ENCODE data around the gene RFK.

RFK gene

DNA sequence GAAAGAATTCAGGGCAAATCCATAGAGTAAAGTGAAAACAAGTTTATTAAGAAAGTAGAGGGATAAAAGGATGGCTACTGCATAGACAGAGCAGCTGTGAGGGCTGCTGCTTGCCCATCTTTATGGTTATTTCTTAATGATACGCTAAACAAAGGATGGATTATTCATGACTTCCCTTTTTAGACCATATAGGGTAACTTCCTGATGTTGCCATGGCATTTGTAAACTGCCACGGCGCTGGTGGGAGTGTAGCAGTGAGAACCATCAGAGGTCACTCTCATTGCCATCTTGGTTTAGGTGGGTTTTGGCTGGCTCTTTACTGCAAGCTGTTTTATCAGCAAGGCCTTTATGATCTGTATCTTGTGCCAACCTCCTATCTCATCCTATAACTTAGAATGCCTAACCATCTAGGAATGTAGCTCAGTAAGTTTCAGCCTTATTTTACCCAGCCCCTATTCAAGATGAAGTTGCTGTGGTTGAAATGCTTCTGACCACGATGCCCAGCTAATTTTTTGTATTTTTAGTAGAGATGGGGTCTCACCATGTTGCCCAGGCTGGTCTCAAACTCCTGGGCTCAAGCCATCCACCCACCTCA is 42.1 kb downstream of the RFK start:
- no peak for DNase-seq (ENCODE audit: extremely low read depth, low read depth)
- H3K4me3 ChIP-seq (replicated peaks; ENCODE audit: low read depth, low read length) = no peak overlapping the region
- TF ChIP-seq CTCF (IDR thresholded peaks at IDR 0.05; ENCODE audit: low read depth, low read length, missing control alignments) = no peak

GRCh38 chr9:76351006-76351405 is 43.2 kb downstream of the RFK start:
- no peak overlapping the region for H3K4me3 ChIP-seq (replicated peaks; ENCODE audit: low read depth, low read length)
- no peak for TF ChIP-seq CTCF (IDR thresholded peaks at IDR 0.05; ENCODE audit: low read depth, low read length, missing control alignments)
- no peak for DNase-seq (ENCODE audit: extremely low read depth, low read depth)

GRCh38 chr9:76349865-76350264 is 44.4 kb downstream of the RFK start:
- no peak overlapping the region for H3K4me3 ChIP-seq (replicated peaks; ENCODE audit: low read depth, low read length)
- no peak for TF ChIP-seq CTCF (IDR thresholded peaks at IDR 0.05; ENCODE audit: low read depth, low read length, missing control alignments)
- no peak for DNase-seq (ENCODE audit: extremely low read depth, low read depth)

DNA sequence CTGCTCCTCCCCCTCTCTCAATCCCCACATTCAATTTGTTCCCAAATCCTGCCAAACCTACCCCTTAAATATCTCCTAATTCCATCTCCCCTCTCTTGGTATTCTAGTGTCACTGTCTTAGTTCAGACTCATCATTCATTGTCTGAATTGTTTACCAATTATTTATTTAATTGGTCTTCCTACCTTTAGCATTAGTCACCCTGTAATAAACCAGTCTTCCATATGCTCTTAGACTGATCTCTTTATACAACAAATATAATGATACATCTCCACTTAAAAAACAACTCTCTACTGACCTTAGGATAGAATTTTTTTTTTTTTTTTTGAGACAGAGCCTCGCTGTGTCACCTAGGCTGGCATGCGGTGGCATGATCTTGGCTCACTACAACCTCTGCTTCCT is 51.4 kb downstream of the RFK start:
- no peak for DNase-seq (ENCODE audit: extremely low read depth, low read depth)
- no peak overlapping the region for H3K4me3 ChIP-seq (replicated peaks; ENCODE audit: low read depth, low read length)
- TF ChIP-seq CTCF (IDR thresholded peaks at IDR 0.05; ENCODE audit: low read depth, low read length, missing control alignments) = no peak

- H3K4me3 ChIP-seq (replicated peaks; ENCODE audit: low read depth, low read length) = no peak overlapping the region
- TF ChIP-seq CTCF (IDR thresholded peaks at IDR 0.05; ENCODE audit: low read depth, low read length, missing control alignments) = no peak
- DNase-seq (ENCODE audit: extremely low read depth, low read depth) = no peak
These were observed 52.0 kb downstream of the RFK start for GRCh38 chr9:76342201-76342600.

DNA sequence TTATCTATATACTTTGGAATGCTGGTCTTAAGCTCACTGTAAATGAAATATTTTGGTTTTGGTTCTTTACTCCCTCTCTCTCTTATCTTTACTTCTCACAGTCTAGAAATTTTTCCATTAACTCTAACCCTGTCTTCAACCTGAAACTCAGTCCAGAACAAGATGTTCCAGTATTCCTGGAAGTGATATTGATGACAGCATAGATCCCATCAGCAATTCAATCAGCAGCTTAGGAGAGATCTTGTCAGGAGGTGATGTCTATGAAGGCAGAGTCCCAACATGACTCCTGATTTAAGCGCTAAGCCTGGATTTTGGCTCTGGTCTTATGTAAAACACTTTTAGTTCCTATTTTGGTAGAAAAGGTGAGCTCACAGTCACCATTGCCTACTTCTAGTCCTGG is 52.6 kb downstream of the RFK start:
- no peak for TF ChIP-seq CTCF (IDR thresholded peaks at IDR 0.05; ENCODE audit: low read depth, low read length, missing control alignments)
- no peak for DNase-seq (ENCODE audit: extremely low read depth, low read depth)

GRCh38 chr9:76338418-76338817 is 55.8 kb downstream of the RFK start:
- no peak for DNase-seq (ENCODE audit: extremely low read depth, low read depth)
- no peak for TF ChIP-seq CTCF (IDR thresholded peaks at IDR 0.05; ENCODE audit: low read depth, low read length, missing control alignments)
- no peak overlapping the region for H3K4me3 ChIP-seq (replicated peaks; ENCODE audit: low read depth, low read length)

More for the DNA sequence above, 52.6 kb downstream of the RFK start:
- no peak overlapping the region for H3K4me3 ChIP-seq (replicated peaks; ENCODE audit: low read depth, low read length)
